Activated CD4-positive, alpha-beta memory T cell treated with anti-CD3 and anti-CD28 coated beads for 36 hours (primary cell): ENCODE results near the gene KDM6B. TPM values are rescaled to one million over a fixed set of nuclear protein-coding genes. Genes with fewer than 3 reads are reported as not detected.

Experiments
- CTCF ChIA-PET: fragments of 350-600 bp; sonication (Branson Sonifier 250); formaldehyde crosslinking; loops from one replicate; lab custom pipeline; 2021; ENCODE audit warnings: antibody characterized with exemption, inconsistent platforms; lab: Charles Lee
- POLR2A ChIA-PET: fragments of 350-600 bp; sonication (Branson Sonifier 250); formaldehyde crosslinking; loops from one replicate; lab custom pipeline; 2021; ENCODE audit warnings: antibody characterized with exemption; lab: Charles Lee
- DNase-seq: peaks from one replicate; pipeline ENCODE4 v3.0.0-alpha.2; 2020
- H3K27ac Mint-ChIP-seq: one replicate; pipeline ENCODE4 v1.8.0; 2021; ENCODE audit warnings: mixed read lengths
- H3K27me3 Mint-ChIP-seq: one replicate; pipeline ENCODE4 v1.8.0; 2021; ENCODE audit warnings: mixed read lengths
- H3K36me3 Mint-ChIP-seq: one replicate; pipeline ENCODE4 v1.8.0; 2021; ENCODE audit warnings: mixed read lengths
- H3K4me1 Mint-ChIP-seq: one replicate; pipeline ENCODE4 v1.8.0; 2021; ENCODE audit warnings: low read depth, mixed read lengths
- H3K4me3 Mint-ChIP-seq: one replicate; pipeline ENCODE4 v1.8.0; 2021; ENCODE audit warnings: mild to moderate bottlenecking, mixed read lengths
- H3K9me3 Mint-ChIP-seq: one replicate; pipeline ENCODE4 v1.8.0; 2021; ENCODE audit warnings: mixed read lengths
- intact Hi-C: fragments of 100-400 bp; cut with micrococcal nuclease; formaldehyde crosslinking; loops from one replicate; pipeline ENCODE4 v1.15.1; 2023
- total RNA-seq, 2 experiments: library from RNA; stranded (reverse); gene quantifications; one replicate each; pipeline ENCODE4 v1.2.3, GENCODE V29; 2021

The KDM6B gene
- total RNA-seq, 2 experiments from 2014 or later = 44.1 to 49.6 TPM

DNA sequence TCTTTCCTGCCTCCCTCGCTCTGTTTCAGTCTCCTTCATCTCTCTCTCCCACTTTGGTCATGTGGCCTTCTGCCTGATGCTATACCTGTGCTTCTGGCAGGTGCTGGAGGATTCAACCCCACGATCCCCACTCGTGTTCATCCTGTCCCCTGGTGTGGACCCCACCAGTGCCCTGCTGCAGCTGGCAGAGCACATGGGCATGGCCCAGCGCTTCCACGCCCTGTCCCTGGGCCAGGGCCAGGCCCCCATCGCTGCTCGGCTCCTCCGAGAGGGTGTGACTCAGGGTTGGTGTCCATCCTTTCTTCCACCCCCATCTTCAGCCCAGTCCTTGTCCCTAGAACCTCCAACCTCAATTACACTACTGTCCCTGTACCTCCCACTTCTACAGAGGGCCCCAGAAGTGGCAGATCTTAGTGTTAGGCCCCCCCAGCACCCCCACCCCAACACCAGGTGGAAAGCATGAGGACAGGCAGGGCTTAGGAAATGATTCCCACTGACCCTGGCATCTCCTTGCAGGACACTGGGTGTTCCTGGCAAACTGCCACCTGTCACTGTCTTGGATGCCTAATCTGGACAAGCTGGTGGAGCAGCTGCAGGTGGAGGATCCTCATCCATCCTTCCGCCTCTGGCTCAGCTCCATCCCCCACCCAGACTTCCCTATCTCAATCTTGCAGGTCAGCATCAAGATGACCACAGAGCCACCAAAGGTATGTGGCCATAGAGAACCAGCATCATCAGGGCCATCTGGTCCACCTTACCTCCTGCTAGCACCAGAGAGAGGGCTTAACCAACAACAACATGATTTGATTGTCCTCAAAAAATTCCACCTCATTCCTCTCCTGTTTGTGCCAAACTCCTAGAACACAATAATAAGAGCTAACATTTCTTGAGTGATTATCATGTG, 9.7 kb upstream of the KDM6B start:
- no peak overlapping the region for H3K27ac Mint-ChIP-seq
- H3K4me3 Mint-ChIP-seq = no peak overlapping the region
- H3K9me3 Mint-ChIP-seq = no peaks in the 10 kb centered on the region
- intact Hi-C loops = no loop called here
- CTCF ChIA-PET = interaction anchor here (0.9 to 6.8 kb wide), 11 partner anchors 10 to 236 kb away, joined by 3 to 57 read pairs (median 5); partner anchors contain the start of genes KDM6B and NAA38
- POLR2A ChIA-PET = no interaction called here
- H3K4me1 Mint-ChIP-seq = no peaks in the 10 kb centered on the region
- no peaks in the 10 kb centered on the region for H3K27me3 Mint-ChIP-seq
- no peaks in the 10 kb centered on the region for H3K36me3 Mint-ChIP-seq
- no peak for DNase-seq

DNA sequence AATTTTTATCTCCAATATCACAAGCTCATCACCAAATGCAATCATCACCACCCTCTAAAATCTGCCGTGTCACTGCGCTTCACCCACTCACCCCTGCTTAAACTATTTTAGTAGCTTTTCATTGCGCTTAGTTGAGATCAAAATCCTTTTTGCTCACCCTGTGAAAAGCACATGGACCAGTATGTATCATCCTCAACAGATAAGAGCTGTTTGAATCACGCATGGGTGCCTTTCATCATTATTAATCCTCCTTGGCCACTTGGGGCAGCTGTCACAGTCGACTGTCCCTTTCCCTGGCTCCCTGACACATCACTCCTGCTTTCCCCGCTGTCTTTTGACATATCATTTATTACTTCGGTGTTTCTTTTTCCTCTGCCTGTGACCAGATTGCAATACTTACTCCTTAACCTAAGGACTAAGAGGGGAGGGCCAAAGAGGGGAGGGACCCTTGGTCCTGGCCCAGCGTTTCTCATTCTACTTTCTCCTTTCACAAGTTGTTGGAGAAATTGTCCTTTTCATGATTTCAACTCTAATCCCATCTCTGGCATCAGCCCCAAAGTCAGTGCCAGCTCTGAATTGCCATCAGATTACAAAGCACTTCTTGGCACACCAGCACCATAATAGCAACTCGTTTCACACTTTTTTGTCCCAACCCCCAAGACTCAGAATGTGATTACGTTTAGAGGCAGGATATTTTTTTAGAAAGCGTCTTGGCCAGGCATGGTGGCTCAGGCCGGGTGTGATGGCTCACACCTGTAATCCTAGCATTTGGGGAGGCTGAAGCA, 8.6 kb upstream of the KDM6B start:
- Mint-ChIP-seq H3K9me3 (no peaks in the 10 kb centered on the region), H3K36me3 (no peaks in the 10 kb centered on the region), H3K27me3 (peaks cover 1% of the 10 kb centered on the region), H3K27ac (no peak overlapping the region), H3K4me3 (no peak overlapping the region), H3K4me1 (no peaks in the 10 kb centered on the region)
- intact Hi-C loops = no loop called here
- ChIA-PET CTCF (interaction anchor here (0.6 to 6.8 kb wide), 9 partner anchors 9 to 235 kb away, joined by 3 to 57 read pairs (median 7); partner anchors contain the start of genes KDM6B and NAA38), POLR2A (no interaction called here)
- DNase-seq = no peak

DNA sequence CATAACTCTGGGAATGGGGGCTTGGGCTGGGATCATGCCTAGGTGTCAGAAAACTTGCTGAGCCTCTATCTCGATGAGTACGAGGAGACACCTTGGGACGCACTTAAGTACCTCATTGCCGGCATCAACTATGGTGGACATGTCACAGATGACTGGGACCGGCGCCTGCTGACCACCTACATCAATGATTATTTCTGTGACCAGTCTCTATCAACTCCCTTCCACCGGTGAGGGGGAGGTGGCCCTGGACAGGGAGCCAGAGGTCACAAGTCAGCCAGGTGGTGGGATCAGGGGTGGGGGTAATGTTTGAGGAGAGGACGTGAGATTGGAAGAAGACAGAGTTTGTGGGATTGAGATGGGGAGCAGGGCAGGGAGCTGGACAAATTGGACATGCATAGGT, 3.4 kb upstream of the KDM6B start:
- peaks cover 1% of the 10 kb centered on the region for H3K27me3 Mint-ChIP-seq
- ChIA-PET CTCF (no interaction called here), POLR2A (no interaction called here)
- peaks cover 5% of the 10 kb centered on the region for H3K4me1 Mint-ChIP-seq
- no peak overlapping the region for H3K27ac Mint-ChIP-seq
- H3K9me3 Mint-ChIP-seq = no peaks in the 10 kb centered on the region
- intact Hi-C loops = loop anchor here (10.0 kb wide), 1 partner anchor 354 kb away; no protein-coding TSS in a partner anchor
- H3K4me3 Mint-ChIP-seq = no peak overlapping the region
- H3K36me3 Mint-ChIP-seq = no peaks in the 10 kb centered on the region
- no peak for DNase-seq

DNA sequence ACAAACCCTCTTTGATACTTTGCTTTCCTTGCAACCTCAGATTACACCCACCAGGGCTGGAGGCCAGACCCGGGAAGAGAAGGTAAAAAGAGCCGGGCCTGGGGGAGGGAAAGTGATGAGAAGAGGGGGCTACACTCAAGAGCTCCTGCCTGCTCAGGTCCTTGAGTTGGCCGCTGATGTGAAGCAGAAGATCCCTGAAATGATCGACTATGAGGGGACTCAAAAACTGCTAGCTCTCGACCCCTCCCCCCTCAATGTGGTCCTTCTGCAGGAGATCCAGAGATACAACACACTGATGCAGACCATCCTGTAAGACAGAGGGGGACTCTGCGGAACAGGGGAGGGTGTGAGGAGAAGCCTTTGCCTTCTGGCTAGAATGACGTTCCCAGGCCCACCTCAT, 2.8 kb upstream of the KDM6B start:
- H3K27me3 Mint-ChIP-seq = peaks cover 1% of the 10 kb centered on the region

DNA sequence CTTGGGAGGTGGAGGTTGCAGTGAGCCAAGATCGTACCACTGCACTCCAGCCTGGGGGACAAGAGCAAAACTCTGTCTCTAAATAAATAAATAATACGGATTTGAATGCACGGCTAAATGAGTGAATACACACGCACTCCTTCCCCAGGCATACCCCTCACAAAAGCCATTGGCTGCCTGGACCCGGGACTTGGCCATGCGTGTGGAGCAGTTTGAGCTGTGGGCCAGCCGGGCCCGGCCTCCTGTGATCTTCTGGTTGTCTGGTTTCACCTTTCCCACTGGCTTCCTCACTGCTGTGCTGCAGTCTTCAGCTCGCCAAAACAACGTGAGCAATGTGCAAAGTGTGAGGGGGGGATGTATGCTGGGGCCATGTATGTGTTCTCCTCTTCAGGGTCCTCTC, 1.6 kb upstream of the KDM6B start:
- Mint-ChIP-seq H3K4me1 (peaks cover 18% of the 10 kb centered on the region), H3K9me3 (no peaks in the 10 kb centered on the region), H3K27me3 (peaks cover 1% of the 10 kb centered on the region), H3K27ac (no peak overlapping the region), H3K4me3 (no peak overlapping the region), H3K36me3 (no peaks in the 10 kb centered on the region)
- intact Hi-C loops = loop anchor here (10.0 kb wide), 1 partner anchor 352 kb away; no protein-coding TSS in a partner anchor
- POLR2A ChIA-PET = interaction anchor here (1.1 to 2.8 kb wide), 2 partner anchors 11 to 25 kb away, joined by 3 to 10 read pairs; partner anchors contain the start of genes CYB5D1 and NAA38
- no peak for DNase-seq
- CTCF ChIA-PET = interaction anchor here (1.1 to 7.2 kb wide), 5 partner anchors 9 to 89 kb away, joined by 4 to 57 read pairs (median 9); no protein-coding TSS in a partner anchor

More for the DNA sequence above, 2.8 kb upstream of the KDM6B start:
- peaks cover 7% of the 10 kb centered on the region for H3K4me1 Mint-ChIP-seq
- H3K27ac Mint-ChIP-seq = no peak overlapping the region
- no peaks in the 10 kb centered on the region for H3K36me3 Mint-ChIP-seq
- H3K9me3 Mint-ChIP-seq = no peaks in the 10 kb centered on the region
- intact Hi-C loops = loop anchor here (10.0 kb wide), 1 partner anchor 354 kb away; no protein-coding TSS in a partner anchor
- ChIA-PET POLR2A (no interaction called here), CTCF (interaction anchor here (1.5 to 7.2 kb wide), 3 partner anchors 8 to 19 kb away, joined by 5 to 57 read pairs (median 49); no protein-coding TSS in a partner anchor)
- DNase-seq = no peak
- no peak overlapping the region for H3K4me3 Mint-ChIP-seq

DNA sequence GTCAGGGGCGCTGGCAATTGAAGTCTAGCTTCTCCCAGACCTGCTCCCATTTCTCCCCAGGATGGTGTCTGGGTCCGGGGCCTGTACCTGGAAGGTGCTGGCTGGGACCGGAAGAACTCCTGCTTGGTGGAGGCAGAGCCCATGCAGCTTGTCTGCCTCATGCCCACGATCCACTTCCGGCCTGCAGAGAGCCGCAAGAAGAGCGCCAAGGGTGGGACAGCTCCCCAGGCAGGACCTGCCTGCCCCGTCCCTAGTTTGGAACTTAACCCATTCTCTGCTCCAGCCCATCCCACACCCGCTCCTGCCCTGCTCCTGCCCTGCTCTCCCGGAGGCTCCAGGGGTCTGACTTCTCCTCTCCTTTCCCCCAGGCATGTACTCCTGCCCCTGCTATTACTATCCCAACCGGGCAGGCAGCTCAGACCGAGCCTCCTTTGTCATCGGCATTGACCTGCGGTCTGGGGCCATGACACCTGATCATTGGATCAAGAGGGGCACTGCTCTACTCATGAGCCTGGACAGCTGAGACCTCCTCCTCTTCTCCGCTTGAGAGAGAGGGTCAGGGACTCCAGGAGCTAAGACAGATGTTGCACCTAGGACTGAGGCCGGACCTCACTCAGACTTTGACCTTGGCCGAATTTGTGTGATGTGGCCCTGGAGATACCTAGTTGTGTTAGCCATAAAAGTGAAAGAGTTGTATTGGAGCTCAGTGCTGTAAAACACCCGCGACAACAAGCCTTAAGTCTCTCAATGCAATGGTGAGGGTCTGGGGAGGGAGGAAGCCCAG, 814 bp upstream of the KDM6B start:
- Mint-ChIP-seq H3K9me3 (no peaks in the 10 kb centered on the region), H3K27ac (peak overlapping the region; percentile 61), H3K27me3 (peaks cover 1% of the 10 kb centered on the region), H3K4me3 (peak overlapping the region; percentile 80), H3K36me3 (no peaks in the 10 kb centered on the region), H3K4me1 (peaks cover 24% of the 10 kb centered on the region)
- no peak for DNase-seq
- intact Hi-C loops = loop anchor here (10.0 kb wide), 1 partner anchor 352 kb away; no protein-coding TSS in a partner anchor
- ChIA-PET POLR2A (interaction anchor here (1.1 to 3.5 kb wide), 4 partner anchors 10 to 24 kb away, joined by 3 to 18 read pairs (median 8); partner anchors contain the start of genes CYB5D1 and NAA38), CTCF (interaction anchor here (0.9 to 7.2 kb wide), 10 partner anchors 9 to 246 kb away, joined by 3 to 70 read pairs (median 7); partner anchors contain the start of gene TP53)

DNA sequence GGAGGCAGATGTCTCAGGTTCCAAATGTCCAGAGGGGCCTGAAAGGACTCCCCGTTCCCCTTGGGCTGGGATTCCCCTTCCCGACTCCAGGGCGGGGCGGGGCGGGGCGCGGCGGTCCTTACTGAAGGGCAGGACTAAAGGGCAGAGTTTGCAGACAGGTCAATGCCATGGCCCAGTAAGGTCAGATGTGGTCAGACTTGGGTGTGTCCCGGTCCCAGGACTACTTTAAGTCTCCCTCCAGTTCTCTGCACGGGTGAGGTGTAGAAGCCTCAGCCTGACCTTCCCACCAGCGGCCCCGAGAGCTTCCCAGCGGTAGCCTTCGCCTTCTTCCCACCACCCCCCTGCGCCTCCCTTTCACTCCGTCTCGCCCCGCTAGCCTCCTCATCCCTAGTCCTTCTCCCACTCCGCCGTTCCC, 532 bp downstream of the KDM6B start:
- intact Hi-C loops = loop anchor here (1.0 to 10.0 kb wide), 3 partner anchors 53 to 350 kb away; partner anchors contain the start of gene TP53
- Mint-ChIP-seq H3K9me3 (no peaks in the 10 kb centered on the region), H3K27ac (peak overlapping the region; percentile 95), H3K4me3 (peak overlapping the region; percentile 80), H3K27me3 (no peaks in the 10 kb centered on the region), H3K4me1 (peaks cover 36% of the 10 kb centered on the region), H3K36me3 (no peaks in the 10 kb centered on the region)
- ChIA-PET CTCF (interaction anchor here (0.6 to 7.2 kb wide), 23 partner anchors 10 to 430 kb away, joined by 3 to 70 read pairs (median 4); partner anchors contain the start of genes CYB5D1, KCNAB3, NAA38 and TMEM256), POLR2A (interaction anchor here (1.4 to 3.5 kb wide), 6 partner anchors 8 to 251 kb away, joined by 4 to 24 read pairs (median 10); partner anchors contain the start of genes CYB5D1, MPDU1 and NAA38)
- peak; percentile 69 for DNase-seq

DNA sequence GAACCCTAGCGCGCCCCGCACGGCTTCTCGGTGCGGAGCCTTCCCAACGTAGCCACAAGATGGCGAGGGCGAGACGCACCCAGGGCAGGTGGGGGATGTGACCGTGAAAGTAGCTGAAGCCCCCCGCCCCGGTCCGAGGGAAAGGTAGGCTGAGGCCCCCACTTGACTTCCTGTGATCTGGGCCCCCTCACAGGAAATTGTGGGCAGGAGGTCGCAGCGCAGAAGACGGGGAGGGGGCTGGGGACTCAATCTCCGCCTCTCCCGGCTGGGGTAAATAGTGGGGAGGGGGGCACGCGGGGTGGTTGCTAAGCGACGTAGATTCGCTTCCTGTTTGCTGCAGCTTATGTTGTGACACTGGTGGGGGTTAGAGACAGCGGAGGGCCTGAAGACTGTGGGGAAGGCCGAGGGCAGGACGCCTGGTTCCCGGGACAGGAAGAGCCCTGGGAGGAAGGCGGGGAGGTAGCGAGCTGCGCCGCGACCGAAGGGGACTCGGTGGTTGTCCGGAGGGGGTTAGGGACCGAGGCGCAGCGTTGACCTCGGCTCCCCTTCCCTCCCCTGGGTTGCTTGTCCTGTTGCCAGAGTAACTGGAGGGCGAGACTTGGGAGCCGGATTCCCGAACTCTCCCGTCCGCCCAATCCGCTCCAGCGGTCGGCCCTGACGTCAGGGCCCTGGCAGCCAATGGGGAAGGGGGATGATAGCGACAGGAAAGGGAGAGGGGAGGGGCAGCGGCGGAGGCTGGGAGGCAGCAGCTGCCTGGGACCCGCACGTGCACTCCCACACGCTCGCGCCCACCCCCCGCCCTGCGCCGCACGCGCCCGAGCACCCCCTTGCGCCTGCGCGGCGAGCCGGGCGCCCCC, 1.2 kb downstream of the KDM6B start:
- DNase-seq = peak; percentile 95
- POLR2A ChIA-PET = interaction anchor here (0.9 to 3.5 kb wide), 7 partner anchors 8 to 251 kb away, joined by 3 to 24 read pairs (median 10); partner anchors contain the start of genes CYB5D1, MPDU1 and NAA38
- H3K4me1 Mint-ChIP-seq = peaks cover 43% of the 10 kb centered on the region

DNA sequence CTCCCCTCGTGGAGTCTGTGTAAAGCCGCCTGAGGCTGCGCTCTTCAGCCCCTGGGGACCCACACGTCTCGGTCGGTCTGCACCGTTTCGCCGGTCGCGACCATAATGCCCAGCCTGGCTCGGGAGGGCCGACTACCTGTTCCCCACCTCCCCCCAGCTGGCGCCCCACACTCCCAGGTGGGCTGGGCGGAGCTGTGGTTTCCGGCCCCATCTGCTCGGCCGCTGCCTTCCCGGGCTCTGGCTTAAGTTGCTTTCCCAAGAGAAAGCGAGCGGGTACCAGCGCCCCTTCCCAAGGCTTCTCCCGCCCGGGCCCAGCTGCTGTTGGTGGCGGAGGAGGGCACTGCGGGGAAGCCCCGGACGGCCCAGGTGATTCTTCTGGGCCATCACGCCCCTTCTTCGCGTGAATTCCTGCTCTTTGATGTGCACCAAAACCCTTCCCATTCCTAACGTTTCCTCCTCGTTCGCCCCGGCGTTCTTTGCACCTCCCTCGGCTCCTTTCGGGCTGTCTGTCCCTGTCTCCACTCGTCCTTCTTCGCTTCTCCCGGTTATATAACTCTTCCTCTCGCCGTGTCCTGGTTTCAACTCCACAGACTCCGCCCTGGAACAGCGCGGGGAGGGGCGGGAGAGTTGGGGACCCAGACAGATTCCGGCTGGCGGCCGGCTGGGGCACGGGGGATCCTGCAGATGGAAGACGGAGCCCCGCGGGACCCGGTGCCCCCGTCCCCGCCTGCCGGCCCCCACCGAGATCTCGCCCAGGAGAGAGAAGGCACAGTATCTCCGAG, 2.0 kb downstream of the KDM6B start:
- ChIA-PET POLR2A (interaction anchor here (0.6 to 3.5 kb wide), 8 partner anchors 9 to 252 kb away, joined by 3 to 24 read pairs (median 4); partner anchors contain the start of genes CYB5D1, MPDU1 and NAA38), CTCF (interaction anchor here (0.9 to 7.2 kb wide), 17 partner anchors 9 to 222 kb away, joined by 3 to 70 read pairs (median 6); partner anchors contain the start of genes CYB5D1, NAA38, TP53 and WRAP53)
- Mint-ChIP-seq H3K27ac (peak overlapping the region; percentile 90), H3K4me3 (peak overlapping the region; percentile 90), H3K27me3 (no peaks in the 10 kb centered on the region), H3K36me3 (no peaks in the 10 kb centered on the region), H3K4me1 (peaks cover 51% of the 10 kb centered on the region), H3K9me3 (no peaks in the 10 kb centered on the region)
- DNase-seq = no peak
- intact Hi-C loops = loop anchor here (1.0 to 10.0 kb wide), 7 partner anchors 8 to 352 kb away; partner anchors contain the start of genes MPDU1, NAA38, POLR2A and TP53

More for the DNA sequence above, 1.2 kb downstream of the KDM6B start:
- intact Hi-C loops = loop anchor here (1.0 to 10.0 kb wide), 8 partner anchors 9 to 351 kb away; partner anchors contain the start of genes MPDU1, NAA38, POLR2A and TP53
- Mint-ChIP-seq H3K36me3 (no peaks in the 10 kb centered on the region), H3K27ac (peak overlapping the region; percentile 95), H3K4me3 (peak overlapping the region; percentile 90), H3K9me3 (no peaks in the 10 kb centered on the region), H3K27me3 (no peaks in the 10 kb centered on the region)
- CTCF ChIA-PET = interaction anchor here (0.6 to 7.2 kb wide), 23 partner anchors 9 to 431 kb away, joined by 3 to 70 read pairs (median 5); partner anchors contain the start of genes CYB5D1, KCNAB3, NAA38 and TMEM256
